H9 (cell line): ENCODE results near the gene FAM32A. TPM values are rescaled to one million over a fixed set of nuclear protein-coding genes. Genes with fewer than 3 reads are reported as not detected.

ENCODE experiments used
- DNase-seq: peaks from one replicate; pipeline ENCODE4 v3.0.0-alpha.2; 2017
- H2AFZ ChIP-seq: one replicate; pipeline ENCODE4 v1.6.1; 2013; ENCODE audit warnings: mild to moderate bottlenecking, low read length, control low read depth, moderate library complexity
- H2AK5ac ChIP-seq: 2 replicates; pipeline ENCODE4 v1.6.1; 2013; ENCODE audit warnings: low read length, control low read depth, mixed read lengths; ENCODE audit not compliant: insufficient read length
- H2BK120ac ChIP-seq: one replicate; pipeline ENCODE4 v1.6.1; 2013; ENCODE audit warnings: low read depth, mild to moderate bottlenecking, low read length, control low read depth, inconsistent platforms; ENCODE audit not compliant: poor library complexity, severe bottlenecking
- H2BK12ac ChIP-seq: 2 replicates; pipeline ENCODE4 v1.6.1; 2013; ENCODE audit warnings: low read length, control low read depth, mixed read lengths, low read depth; ENCODE audit not compliant: insufficient read length
- H2BK15ac ChIP-seq: 2 replicates; pipeline ENCODE4 v1.6.1; 2013; ENCODE audit warnings: low read depth, low read length, control low read depth
- H2BK20ac ChIP-seq: one replicate; pipeline ENCODE4 v1.6.1; 2013; ENCODE audit warnings: low read depth, mild to moderate bottlenecking, low read length, control low read depth, inconsistent platforms; ENCODE audit not compliant: poor library complexity, severe bottlenecking
- H2BK5ac ChIP-seq: 2 replicates; pipeline ENCODE4 v1.6.1; 2013; ENCODE audit warnings: low read length, control low read depth, mixed read lengths; ENCODE audit not compliant: insufficient read length
- H3K14ac ChIP-seq: 2 replicates; pipeline ENCODE4 v1.6.1; 2013; ENCODE audit warnings: low read length, control low read depth; ENCODE audit not compliant: insufficient read depth
- H3K18ac ChIP-seq: 2 replicates; pipeline ENCODE4 v1.6.1; 2013; ENCODE audit warnings: low read depth, mild to moderate bottlenecking, mixed read lengths, low read length, control low read depth; ENCODE audit not compliant: insufficient read length
- H3K23ac ChIP-seq: 2 replicates; pipeline ENCODE4 v1.6.1; 2013; ENCODE audit warnings: low read length, control low read depth, mixed read lengths, low read depth; ENCODE audit not compliant: insufficient read length
- H3K23me2 ChIP-seq: 2 replicates; pipeline ENCODE4 v1.6.1; 2013; ENCODE audit warnings: low read depth, mild to moderate bottlenecking, mixed read lengths, low read length, control low read depth; ENCODE audit not compliant: insufficient read length, poor library complexity, severe bottlenecking
- H3K27ac ChIP-seq: 2 replicates; pipeline ENCODE4 v1.5.1; 2013; ENCODE audit warnings: low read length, control low read depth, mixed read lengths, low read depth; ENCODE audit not compliant: insufficient read length
- H3K27me3 ChIP-seq: 2 replicates; pipeline ENCODE4 v1.6.1; 2013; ENCODE audit warnings: low read length, control low read depth, inconsistent platforms; ENCODE audit not compliant: insufficient read depth
- H3K4ac ChIP-seq: 2 replicates; pipeline ENCODE4 v1.6.1; 2013; ENCODE audit warnings: low read depth, mild to moderate bottlenecking, control low read depth, inconsistent platforms, low read length, moderate library complexity
- H3K4me1 ChIP-seq: 2 replicates; pipeline ENCODE4 v1.6.1; 2013; ENCODE audit warnings: low read length, control low read depth, inconsistent platforms; ENCODE audit not compliant: insufficient read depth
- H3K4me2 ChIP-seq: 2 replicates; pipeline ENCODE4 v1.6.1; 2013; ENCODE audit warnings: low read length, control low read depth, mixed read lengths; ENCODE audit not compliant: insufficient read length, insufficient read depth
- H3K56ac ChIP-seq: 2 replicates; pipeline ENCODE4 v1.6.1; 2013; ENCODE audit warnings: low read depth, mild to moderate bottlenecking, mixed read lengths, low read length, control low read depth; ENCODE audit not compliant: insufficient read length
- H3K79me1 ChIP-seq: 2 replicates; pipeline ENCODE4 v1.6.1; 2013; ENCODE audit warnings: low read depth, mild to moderate bottlenecking, moderate library complexity, low read length, control low read depth, inconsistent platforms; ENCODE audit not compliant: insufficient read depth, poor library complexity, severe bottlenecking
- H3K79me2 ChIP-seq: 2 replicates; pipeline ENCODE4 v1.6.1; 2013; ENCODE audit warnings: low read length, control low read depth, inconsistent platforms; ENCODE audit not compliant: insufficient read depth
- H3K9ac ChIP-seq: 2 replicates; pipeline ENCODE4 v1.6.1; 2013; ENCODE audit warnings: low read length, control low read depth, mixed read lengths; ENCODE audit not compliant: insufficient read length; ENCODE audit errors: extremely low read depth
- H3K9me3 ChIP-seq: one replicate; pipeline ENCODE4 v1.6.1; 2013; ENCODE audit warnings: low read depth, low read length, inconsistent platforms; ENCODE audit not compliant: control insufficient read depth
- H3T11ph ChIP-seq: one replicate; pipeline ENCODE4 v1.6.1; 2013; ENCODE audit warnings: mild to moderate bottlenecking, low read length, control low read depth, inconsistent platforms
- H4K20me1 ChIP-seq: one replicate; pipeline ENCODE4 v1.6.1; 2013; ENCODE audit not compliant: control insufficient read depth, insufficient read length, insufficient read depth
- H4K5ac ChIP-seq: 2 replicates; pipeline ENCODE4 v1.6.1; 2013; ENCODE audit warnings: low read depth, mild to moderate bottlenecking, mixed read lengths, low read length, control low read depth; ENCODE audit not compliant: insufficient read length
- H4K8ac ChIP-seq: replicated peaks from 2 replicates; pipeline ENCODE4 v1.6.1; 2013; ENCODE audit warnings: low read length, control low read depth, mixed read lengths, low read depth; ENCODE audit not compliant: insufficient read length
- H4K91ac ChIP-seq: 2 replicates; pipeline ENCODE4 v1.6.1; 2013; ENCODE audit warnings: low read depth, mild to moderate bottlenecking, moderate library complexity, mixed read lengths, low read length, control low read depth; ENCODE audit not compliant: insufficient read length
- H3K27ac Mint-ChIP-seq, 3 experiments: 2 replicates in 2 of 3; 3 replicates in 1 of 3; pipeline ENCODE4 v1.8.0; 2020 to 2021; ENCODE audit warnings: mixed read lengths in 3 of 3, mild to moderate bottlenecking in 1 of 3, moderate library complexity in 1 of 3
- H3K27me3 Mint-ChIP-seq: 2 replicates; pipeline ENCODE4 v1.8.0; 2021; ENCODE audit warnings: low read depth, mild to moderate bottlenecking, moderate library complexity, mixed read lengths
- H3K36me3 Mint-ChIP-seq, 3 experiments: 2 replicates in 2 of 3; 3 replicates in 1 of 3; pipeline ENCODE4 v1.8.0; 2020 to 2021; ENCODE audit warnings: low read depth in 3 of 3, mixed read lengths in 3 of 3; ENCODE audit not compliant: insufficient read depth in 1 of 3
- H3K4me1 Mint-ChIP-seq, 2 experiments: 2 replicates each; pipeline ENCODE4 v1.8.0; 2020; ENCODE audit warnings: mixed read lengths in 2 of 2
- H3K4me3 Mint-ChIP-seq, 2 experiments: 2 replicates in 1 of 2; 3 replicates in 1 of 2; pipeline ENCODE4 v1.8.0; 2020 to 2021; ENCODE audit warnings: mild to moderate bottlenecking in 2 of 2, mixed read lengths in 2 of 2, moderate library complexity in 1 of 2
- H3K9me3 Mint-ChIP-seq, 2 experiments: 2 replicates in 1 of 2; 3 replicates in 1 of 2; pipeline ENCODE4 v1.8.0; 2020; ENCODE audit warnings: mild to moderate bottlenecking in 2 of 2, mixed read lengths in 2 of 2, moderate library complexity in 1 of 2
- WGBS: extraction: QIAGEN DNeasy Blood & Tissue Kit; methylation state at CpG from one replicate; pipeline ENCODE4 v1.1.7; 2013; ENCODE audit warnings: missing lambda C conversion rate, low lambda C conversion rate, mixed read lengths; ENCODE audit not compliant: insufficient read length; ENCODE audit errors: extremely low coverage; 5-methylcytosine and 5-hydroxymethylcytosine counted together
- total RNA-seq: library from RNA; stranded (reverse); gene quantifications from 2 replicates; pipeline ENCODE4 v1.2.1, GENCODE V29; 2021
- TF ChIP-seq, protein P1 (sequence below): fragments of 200-600 bp; sonication (generic); conservative IDR thresholded peaks from 3 replicates; pipeline ENCODE4 v1.8.0; 2021; ENCODE audit warnings: antibody characterized with exemption, mild to moderate bottlenecking

FAM32A gene
- total RNA-seq, 1 experiment from 2014 or later, result 91.9 TPM

DNA sequence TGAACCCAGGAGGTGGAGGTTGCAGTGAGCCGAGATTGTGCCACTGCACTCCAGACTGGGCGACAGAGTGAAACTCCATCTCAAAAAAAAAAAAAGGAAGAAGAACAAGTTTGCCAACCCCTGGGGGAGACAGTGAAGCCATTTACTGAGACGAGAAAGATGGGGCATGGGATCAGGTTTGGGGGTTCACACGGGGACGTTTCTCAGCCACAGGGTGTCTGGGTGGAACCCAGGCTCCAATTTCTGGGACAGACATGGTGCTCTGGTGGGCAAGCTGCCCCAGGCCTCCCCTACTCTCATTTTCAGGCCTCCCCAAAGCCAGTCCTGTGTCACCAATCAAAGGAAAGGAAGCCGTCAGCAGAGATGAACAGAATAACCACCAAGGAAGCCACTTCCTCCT lies 28.3 kb upstream of the FAM32A start:
- no peak overlapping the region for H4K5ac ChIP-seq
- no peaks in the 10 kb centered on the region for H4K20me1 ChIP-seq
- no peak overlapping the region for H2BK5ac ChIP-seq
- H2AK5ac ChIP-seq, result no peak overlapping the region
- no peak overlapping the region for H2BK15ac ChIP-seq
- no peaks in the 10 kb centered on the region for H3K23me2 ChIP-seq
- no peak overlapping the region for H2BK20ac ChIP-seq
- no peaks in the 10 kb centered on the region for H3K79me2 ChIP-seq
- TF ChIP-seq, protein P1, sequence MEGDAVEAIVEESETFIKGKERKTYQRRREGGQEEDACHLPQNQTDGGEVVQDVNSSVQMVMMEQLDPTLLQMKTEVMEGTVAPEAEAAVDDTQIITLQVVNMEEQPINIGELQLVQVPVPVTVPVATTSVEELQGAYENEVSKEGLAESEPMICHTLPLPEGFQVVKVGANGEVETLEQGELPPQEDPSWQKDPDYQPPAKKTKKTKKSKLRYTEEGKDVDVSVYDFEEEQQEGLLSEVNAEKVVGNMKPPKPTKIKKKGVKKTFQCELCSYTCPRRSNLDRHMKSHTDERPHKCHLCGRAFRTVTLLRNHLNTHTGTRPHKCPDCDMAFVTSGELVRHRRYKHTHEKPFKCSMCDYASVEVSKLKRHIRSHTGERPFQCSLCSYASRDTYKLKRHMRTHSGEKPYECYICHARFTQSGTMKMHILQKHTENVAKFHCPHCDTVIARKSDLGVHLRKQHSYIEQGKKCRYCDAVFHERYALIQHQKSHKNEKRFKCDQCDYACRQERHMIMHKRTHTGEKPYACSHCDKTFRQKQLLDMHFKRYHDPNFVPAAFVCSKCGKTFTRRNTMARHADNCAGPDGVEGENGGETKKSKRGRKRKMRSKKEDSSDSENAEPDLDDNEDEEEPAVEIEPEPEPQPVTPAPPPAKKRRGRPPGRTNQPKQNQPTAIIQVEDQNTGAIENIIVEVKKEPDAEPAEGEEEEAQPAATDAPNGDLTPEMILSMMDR, result no peak
- H3K18ac ChIP-seq, result no peak overlapping the region
- H3K27me3 ChIP-seq, result no peaks in the 10 kb centered on the region
- no peak overlapping the region for H3K23ac ChIP-seq
- no peak overlapping the region for H3K56ac ChIP-seq
- H3K27ac ChIP-seq, result no peak overlapping the region
- no peak for DNase-seq
- H3K14ac ChIP-seq, result no peak overlapping the region
- H3K4me2 ChIP-seq, result no peak overlapping the region
- Mint-ChIP-seq H3K36me3 (peaks cover 0 to 2% (median 0%) of the 10 kb centered on the region in 3 experiments; a peak in 1 of 7 replicates), H3K27me3 (peaks cover 1% of the 10 kb centered on the region; the same call in 1 of the 2 replicates), H3K9me3 (no peaks in the 10 kb centered on the region; a peak in 1 of 5 replicates), H3K4me1 (no peaks in the 10 kb centered on the region), H3K4me3 (no peak overlapping the region), H3K27ac (no peak overlapping the region)
- H3K4ac ChIP-seq, result no peak overlapping the region
- no CpG with 5 or more reads among the region's 6 CpGs for WGBS
- no peaks in the 10 kb centered on the region for H3K4me1 ChIP-seq
- no peaks in the 10 kb centered on the region for H3K79me1 ChIP-seq
- no peaks in the 10 kb centered on the region for H3K9me3 ChIP-seq
- H2BK12ac ChIP-seq, result no peak overlapping the region
- H3K9ac ChIP-seq, result no peak overlapping the region
- no peak overlapping the region for H2AFZ ChIP-seq
- H2BK120ac ChIP-seq, result no peak overlapping the region
- no peak overlapping the region for H4K91ac ChIP-seq
- no peak overlapping the region for H3T11ph ChIP-seq
- no peak overlapping the region for H4K8ac ChIP-seq
